Cerebellar nuclear complex (tissue), 1 donor: ENCODE data around the gene PODNL1.

Source experiments
- DNase-seq, 2 experiments: peaks; one replicate each; lab custom pipeline; 2025; lab: John Stamatoyannopoulos, UW

The PODNL1 gene

DNA sequence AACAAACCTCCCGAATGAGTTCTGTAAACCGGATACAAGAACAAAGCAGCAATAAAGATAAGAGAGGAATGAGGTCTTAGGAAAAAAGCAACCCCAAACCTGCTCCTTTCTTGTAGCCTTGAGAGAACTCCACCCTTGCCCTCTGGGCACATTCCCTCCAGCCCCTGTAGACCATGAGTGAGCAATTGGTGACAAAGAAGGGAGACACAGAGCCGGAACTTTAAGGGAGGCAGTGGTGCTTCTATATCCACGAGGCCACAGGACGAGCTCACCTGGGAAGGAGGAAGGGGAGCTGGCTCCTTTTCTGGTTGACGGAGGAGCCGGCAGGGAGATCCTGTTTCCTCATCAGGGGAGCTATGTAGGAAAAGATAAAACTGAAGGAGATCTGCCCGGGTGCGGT lies 45.3 kb downstream of the PODNL1 start:
- DNase-seq = no peak

DNA sequence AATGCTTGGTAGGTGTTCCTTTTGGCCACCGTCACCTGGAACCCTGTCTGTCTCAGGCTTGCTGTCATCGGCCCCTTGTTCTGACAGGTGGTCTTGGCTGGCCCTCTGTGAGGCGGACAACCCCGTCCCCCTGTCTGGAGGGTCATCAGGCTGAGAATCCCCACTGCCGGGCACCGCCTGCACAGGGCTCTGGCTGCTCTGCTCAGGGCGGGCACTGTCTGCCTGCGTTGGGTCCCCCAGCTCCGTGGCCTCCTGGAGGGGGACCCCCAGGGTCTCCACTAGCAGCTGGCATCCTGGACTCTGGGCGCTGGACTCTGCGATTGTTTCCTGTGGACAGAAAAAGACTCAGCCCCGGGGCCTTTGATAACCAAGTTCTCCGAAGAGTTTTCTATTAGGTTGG lies 48.1 kb downstream of the PODNL1 start:
- no peak for DNase-seq

DNA sequence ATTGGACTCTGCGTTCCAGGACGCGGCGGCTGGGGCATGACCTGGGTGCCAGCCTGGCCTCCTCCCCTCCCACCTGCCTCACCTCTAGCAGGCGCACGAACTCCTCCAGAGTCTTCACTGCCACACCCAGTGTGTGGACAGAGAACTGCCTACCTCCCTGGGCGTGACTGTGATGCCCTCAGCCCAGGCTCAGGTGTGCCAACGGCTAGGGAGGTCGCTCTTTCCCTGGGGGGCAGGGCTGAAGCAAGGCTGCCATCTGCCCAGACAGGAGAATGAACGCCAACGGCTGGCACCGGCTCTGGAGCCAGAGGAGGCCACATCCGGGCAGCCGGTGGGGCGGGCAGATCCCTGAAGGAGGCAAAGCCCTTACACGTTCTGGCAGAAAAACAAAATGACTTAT lies 49.9 kb downstream of the PODNL1 start:
- peak in 1 of 2 experiments; percentile 10 for DNase-seq

DNA sequence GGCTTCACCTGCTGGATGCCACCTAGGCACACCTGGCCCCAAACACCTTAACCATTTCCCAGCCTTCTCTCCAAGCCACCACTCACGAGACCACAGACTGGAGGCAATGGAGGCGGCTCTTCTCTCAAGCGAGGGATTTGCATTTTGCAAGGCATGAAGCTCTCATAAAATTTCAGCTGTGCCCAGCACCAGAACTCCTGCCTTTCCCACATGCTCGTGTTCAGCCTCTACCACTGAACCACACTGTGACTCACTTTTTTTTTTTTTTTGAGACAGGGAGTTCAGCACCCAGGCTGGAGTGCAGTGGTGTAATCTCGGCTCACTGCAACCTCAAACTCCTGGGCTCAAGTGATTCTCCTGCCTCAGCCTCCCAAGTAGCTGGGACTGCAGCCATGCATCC lies 50.7 kb downstream of the PODNL1 start:
- DNase-seq = no peak

DNA sequence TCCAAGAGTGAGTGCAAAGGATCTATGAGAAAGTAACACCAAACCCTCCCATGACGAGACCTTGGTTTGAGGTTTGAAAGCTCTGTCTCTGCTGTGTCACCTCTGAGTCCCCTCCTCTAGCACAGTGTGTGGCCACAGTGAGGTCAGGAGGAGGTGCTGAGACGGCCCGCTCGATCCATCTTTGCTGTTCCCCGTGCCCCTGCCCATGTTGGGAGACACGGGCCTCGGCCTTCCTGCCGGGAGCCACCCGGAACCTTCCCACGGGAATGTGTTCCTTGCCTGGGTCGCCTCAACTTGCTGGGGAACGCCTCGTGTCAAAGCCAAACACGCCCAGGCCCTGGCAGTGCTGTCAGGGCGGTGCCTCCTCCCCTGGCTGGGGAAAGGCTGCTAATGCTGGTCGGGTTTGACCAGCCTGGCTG lies 51.2 kb downstream of the PODNL1 start:
- no peak for DNase-seq

DNA sequence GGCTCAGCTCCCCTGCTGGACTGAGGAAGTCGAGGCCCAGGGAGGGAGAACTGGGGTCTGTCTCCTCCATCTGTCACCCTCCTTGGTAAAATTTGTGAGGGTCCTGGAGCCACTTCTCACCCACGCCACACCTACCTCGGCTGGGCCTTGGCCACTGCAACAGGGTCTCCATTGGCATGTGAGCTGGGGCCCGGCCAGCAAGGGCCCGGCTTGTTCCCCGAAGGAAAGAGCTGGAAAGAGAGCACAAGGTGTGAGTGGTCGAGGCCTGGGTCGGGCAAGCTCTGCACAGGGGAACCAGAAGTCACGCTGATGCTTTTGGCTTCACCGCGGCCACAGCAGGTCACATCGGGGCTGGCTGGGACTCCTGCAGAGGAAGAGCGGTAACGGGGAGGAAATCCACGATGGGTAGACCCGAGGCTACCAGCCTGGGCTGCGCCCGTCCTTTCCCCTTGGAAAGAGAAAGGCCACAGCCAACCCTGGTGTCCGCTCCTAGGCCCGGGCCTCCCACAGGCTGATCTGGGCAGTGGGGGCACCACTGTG lies 52.3 kb downstream of the PODNL1 start:
- DNase-seq = no peak

DNA sequence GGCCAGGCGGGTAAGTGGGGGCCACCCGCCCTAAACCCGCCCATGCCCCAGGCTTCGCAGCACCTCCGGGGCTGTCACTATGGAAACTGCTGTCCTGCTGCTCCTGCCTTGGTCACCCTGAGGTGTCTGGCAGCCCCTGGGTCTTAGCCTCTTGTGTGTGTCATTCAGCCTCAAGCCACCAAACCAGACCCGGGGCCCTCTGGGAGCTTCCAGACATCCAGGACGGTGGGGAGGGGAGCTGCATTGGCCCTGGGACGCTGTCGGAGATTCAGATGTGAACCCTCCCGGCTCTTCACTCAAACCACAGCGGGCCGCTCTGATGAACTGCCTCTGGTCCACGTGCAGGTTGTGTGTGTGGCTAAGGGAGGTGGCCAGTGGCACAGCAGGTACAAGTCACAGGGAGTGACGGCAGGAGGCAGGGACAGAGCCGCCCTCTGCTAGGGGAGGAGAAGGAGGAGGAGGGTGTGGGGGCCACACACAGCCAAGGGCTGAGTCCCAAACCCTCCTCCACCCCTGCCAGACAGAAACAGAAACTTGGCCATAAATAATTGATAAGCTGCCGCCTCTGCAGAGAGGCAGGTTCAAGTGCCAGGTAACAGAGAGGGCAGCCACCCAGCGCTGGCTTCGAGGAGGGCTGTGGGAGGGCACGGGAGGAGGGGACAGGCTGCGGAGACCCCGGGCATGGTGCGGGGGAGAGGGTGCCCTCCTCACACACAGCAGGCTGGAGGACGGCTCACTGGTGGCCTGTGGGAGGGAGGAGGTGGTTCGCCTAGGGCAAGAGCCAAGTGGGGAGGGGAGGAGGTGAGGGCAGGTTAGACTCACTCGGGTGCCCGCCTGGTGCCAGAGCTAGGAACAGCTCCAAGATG lies 53.3 kb downstream of the PODNL1 start:
- DNase-seq = peak in 1 of 2 experiments; percentile 1

DNA sequence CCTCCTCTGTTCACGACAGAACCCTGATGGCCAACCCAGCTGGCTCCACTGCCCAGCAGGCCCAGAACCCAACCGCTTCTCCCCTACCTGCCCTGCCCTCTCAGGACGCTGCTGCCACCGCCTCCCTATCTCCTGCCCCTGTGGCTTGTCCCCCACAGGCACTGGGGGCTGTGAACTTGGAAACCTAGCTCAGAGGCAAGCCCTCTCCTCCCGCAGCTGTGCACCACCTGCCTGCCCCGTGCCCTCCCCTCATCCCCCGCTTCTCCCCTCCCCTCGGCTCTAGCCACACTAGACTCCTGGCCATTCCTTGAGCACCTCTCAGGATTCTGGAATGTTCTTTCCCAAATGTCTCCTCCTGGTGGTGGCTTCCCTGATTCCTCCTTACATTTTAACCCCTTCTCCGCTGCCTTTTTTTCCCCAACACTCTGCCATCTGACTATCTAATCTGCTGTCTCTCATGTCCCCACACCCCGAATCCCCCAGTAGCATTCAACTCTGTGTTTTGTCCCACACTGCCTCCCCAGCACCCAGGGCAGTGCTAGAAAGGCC lies 54.6 kb downstream of the PODNL1 start:
- DNase-seq = no peak

DNA sequence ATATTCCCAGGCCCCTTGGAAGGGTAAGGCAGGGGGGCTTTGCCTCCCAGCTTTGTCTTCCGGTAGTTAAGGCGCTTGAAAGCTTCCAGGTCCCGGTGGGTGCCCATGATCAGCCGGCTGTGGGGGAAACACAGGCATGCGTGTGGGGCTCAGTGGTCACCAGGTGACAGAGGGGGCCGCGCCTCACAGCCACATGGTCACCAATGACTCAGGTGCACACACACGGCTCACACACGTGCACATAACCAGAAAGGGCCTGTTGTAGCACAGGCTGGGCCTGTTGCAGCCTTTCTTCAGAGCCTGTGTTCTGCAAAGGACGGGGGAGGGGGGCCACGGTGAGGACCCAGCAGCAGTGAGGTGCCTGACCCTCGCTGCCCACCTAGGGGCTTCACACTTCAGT lies 55.4 kb downstream of the PODNL1 start:
- DNase-seq = no peak

DNA sequence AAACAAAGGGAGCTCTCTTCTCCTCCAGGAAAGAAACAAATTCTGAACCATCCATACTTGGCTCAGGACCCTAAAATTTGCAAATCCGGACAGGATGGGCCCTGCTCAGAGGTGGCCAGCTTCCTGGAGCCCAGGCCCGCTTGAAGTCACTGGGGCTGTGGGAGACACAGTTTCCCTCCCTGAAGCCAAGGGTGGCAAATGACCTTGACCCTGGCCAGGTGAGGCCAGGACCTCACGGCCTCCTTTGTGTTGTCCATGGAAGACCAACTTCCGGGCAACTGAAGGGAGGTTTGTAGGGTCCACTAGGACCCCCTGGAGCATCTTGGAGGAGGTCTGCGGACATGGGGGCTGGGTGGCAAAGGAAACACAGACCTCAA lies 55.8 kb downstream of the PODNL1 start:
- no peak for DNase-seq

DNA sequence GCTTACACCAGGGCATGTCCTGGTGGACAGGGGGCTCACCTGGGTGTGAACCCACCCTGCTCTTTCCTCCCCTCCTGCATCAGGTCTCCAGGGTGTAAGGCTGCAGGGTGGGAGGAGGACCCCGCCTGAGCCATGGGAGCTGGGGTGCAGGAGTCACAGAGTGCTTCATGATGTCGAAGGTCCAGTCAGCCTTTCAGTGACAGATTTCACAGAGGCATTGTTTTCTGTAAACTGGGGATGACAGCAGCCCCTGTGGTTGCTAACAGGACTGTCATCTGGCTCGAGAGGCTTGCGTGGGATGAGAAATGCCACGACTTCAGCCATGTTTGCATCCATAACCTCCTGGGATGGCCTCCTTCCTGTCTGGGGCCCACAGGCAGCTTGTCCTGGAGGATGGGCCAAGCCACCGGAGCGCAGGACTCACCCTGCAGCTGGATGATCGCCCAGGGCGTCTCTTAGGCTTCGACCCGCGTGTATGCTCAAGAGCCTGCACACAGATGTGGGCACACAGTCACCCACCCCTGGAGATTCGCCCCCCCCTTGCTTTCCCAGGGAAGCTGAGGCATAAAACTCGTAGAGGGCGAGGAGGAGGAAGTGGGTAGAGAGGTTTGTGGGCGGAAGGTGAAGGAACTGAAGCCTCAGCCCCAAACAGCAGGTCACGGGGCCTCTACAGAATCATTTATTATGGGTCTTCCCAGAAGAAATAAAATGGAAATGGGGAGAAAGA lies 56.4 kb downstream of the PODNL1 start:
- DNase-seq = no peak

DNA sequence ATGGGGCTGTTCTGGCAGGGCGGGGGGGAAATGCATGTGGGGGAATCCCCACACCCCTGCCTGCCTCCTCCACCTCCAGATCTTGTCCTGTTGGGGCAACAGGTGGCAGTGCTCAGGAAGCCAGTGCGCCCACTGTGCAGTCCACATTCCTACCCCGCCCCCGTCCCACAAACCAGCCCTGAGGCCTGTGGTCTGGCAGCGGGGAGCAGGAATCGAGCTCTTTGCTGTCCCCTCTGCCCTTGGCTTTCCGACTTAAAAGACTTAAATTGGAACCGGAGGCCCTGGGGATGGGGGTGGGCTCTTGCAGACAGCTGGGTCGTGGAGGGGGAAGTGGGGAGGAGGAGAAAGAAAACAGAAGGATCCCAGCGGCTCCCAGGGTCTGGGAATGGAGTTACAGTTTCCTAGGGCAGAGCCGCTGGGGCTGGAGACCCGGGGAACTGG lies 56.9 kb downstream of the PODNL1 start:
- no peak for DNase-seq
